Memory B cell (primary cell): Measurements from ENCODE around the gene ACKR1.

Experiments used
- ATAC-seq: fragments of 150-1000 bp; cut with Tn5 transposase; 2 replicates; pipeline ENCODE4 v1.10.0; 2021; ENCODE audit warnings: low read depth, mild to moderate bottlenecking, moderate library complexity
- DNase-seq, 2 donors: peaks; one replicate each; pipeline ENCODE4 v3.0.0; 2022; ENCODE audit warnings: low spot score in 2 of 2
- H3K27ac Mint-ChIP-seq: one replicate; pipeline ENCODE4 v1.8.0; 2022; ENCODE audit warnings: mild to moderate bottlenecking, moderate library complexity, mixed read lengths
- H3K27me3 Mint-ChIP-seq: one replicate; pipeline ENCODE4 v1.8.0; 2022; ENCODE audit warnings: mixed read lengths
- H3K36me3 Mint-ChIP-seq: one replicate; pipeline ENCODE4 v1.8.0; 2022; ENCODE audit warnings: mild to moderate bottlenecking, mixed read lengths
- H3K4me1 Mint-ChIP-seq: one replicate; pipeline ENCODE4 v1.8.0; 2022; ENCODE audit warnings: mixed read lengths
- H3K4me3 Mint-ChIP-seq: one replicate; pipeline ENCODE4 v1.8.0; 2022; ENCODE audit warnings: mild to moderate bottlenecking, moderate library complexity, mixed read lengths
- H3K9me3 Mint-ChIP-seq: one replicate; pipeline ENCODE4 v1.8.0; 2022; ENCODE audit warnings: mixed read lengths

ACKR1 gene

GRCh38 chr1:159177272-159177907 is 27.3 kb upstream of the ACKR1 start:
- no peak overlapping the region for H3K4me3 Mint-ChIP-seq
- H3K27ac Mint-ChIP-seq: no peak overlapping the region
- no peaks in the 10 kb centered on the region for H3K9me3 Mint-ChIP-seq
- H3K36me3 Mint-ChIP-seq: peaks cover 10% of the 10 kb centered on the region
- H3K4me1 Mint-ChIP-seq: peaks cover 8% of the 10 kb centered on the region
- peak; percentile 45 for ATAC-seq
- peaks cover 20% of the 10 kb centered on the region for H3K27me3 Mint-ChIP-seq
- peak in 1 of 2 donors; percentile 32 for DNase-seq

GRCh38 chr1:159179906-159180305 is 24.8 kb upstream of the ACKR1 start:
- DNase-seq (no peak), ATAC-seq (no peak)
- no peak overlapping the region for H3K27ac Mint-ChIP-seq
- peaks cover 8% of the 10 kb centered on the region for H3K36me3 Mint-ChIP-seq
- no peak overlapping the region for H3K4me3 Mint-ChIP-seq
- H3K27me3 Mint-ChIP-seq: peaks cover 9% of the 10 kb centered on the region
- no peaks in the 10 kb centered on the region for H3K9me3 Mint-ChIP-seq
- H3K4me1 Mint-ChIP-seq: peaks cover 3% of the 10 kb centered on the region

- H3K4me1 Mint-ChIP-seq: peaks cover 3% of the 10 kb centered on the region
- DNase-seq (no peak), ATAC-seq (no peak)
- peaks cover 6% of the 10 kb centered on the region for H3K36me3 Mint-ChIP-seq
- peaks cover 7% of the 10 kb centered on the region for H3K27me3 Mint-ChIP-seq
- no peak overlapping the region for H3K27ac Mint-ChIP-seq
- H3K9me3 Mint-ChIP-seq: no peaks in the 10 kb centered on the region
- no peak overlapping the region for H3K4me3 Mint-ChIP-seq
These were observed 24.2 kb upstream of the ACKR1 start for GRCh38 chr1:159180516-159180915.

GRCh38 chr1:159181328-159182024 is 23.2 kb upstream of the ACKR1 start:
- no peak for ATAC-seq
- H3K4me3 Mint-ChIP-seq: no peak overlapping the region
- peaks cover 11% of the 10 kb centered on the region for H3K4me1 Mint-ChIP-seq
- no peaks in the 10 kb centered on the region for H3K9me3 Mint-ChIP-seq
- no peak for DNase-seq
- no peak overlapping the region for H3K27ac Mint-ChIP-seq
- peaks cover 6% of the 10 kb centered on the region for H3K36me3 Mint-ChIP-seq
- H3K27me3 Mint-ChIP-seq: peaks cover 7% of the 10 kb centered on the region

GRCh38 chr1:159184201-159184600 is 20.5 kb upstream of the ACKR1 start:
- no peaks in the 10 kb centered on the region for H3K9me3 Mint-ChIP-seq
- ATAC-seq (no peak), DNase-seq (no peak)
- H3K27ac Mint-ChIP-seq: no peak overlapping the region
- peaks cover 4% of the 10 kb centered on the region for H3K36me3 Mint-ChIP-seq
- H3K27me3 Mint-ChIP-seq: peaks cover 7% of the 10 kb centered on the region
- H3K4me3 Mint-ChIP-seq: no peak overlapping the region
- H3K4me1 Mint-ChIP-seq: peaks cover 29% of the 10 kb centered on the region

GRCh38 chr1:159185121-159185520 is 19.6 kb upstream of the ACKR1 start:
- Mint-ChIP-seq H3K4me3 (no peak overlapping the region), H3K27me3 (peaks cover 6% of the 10 kb centered on the region)

GRCh38 chr1:159187033-159187432 is 17.6 kb upstream of the ACKR1 start:
- no peak overlapping the region for H3K4me3 Mint-ChIP-seq
- H3K4me1 Mint-ChIP-seq: peaks cover 32% of the 10 kb centered on the region
- H3K36me3 Mint-ChIP-seq: peaks cover 1% of the 10 kb centered on the region
- no peak for ATAC-seq
- H3K27ac Mint-ChIP-seq: no peak overlapping the region
- peaks cover 3% of the 10 kb centered on the region for H3K27me3 Mint-ChIP-seq
- H3K9me3 Mint-ChIP-seq: no peaks in the 10 kb centered on the region
- no peak for DNase-seq

More at GRCh38 chr1:159185121-159185520, 19.6 kb upstream of the ACKR1 start:
- ATAC-seq: no peak
- no peak for DNase-seq
- H3K9me3 Mint-ChIP-seq: no peaks in the 10 kb centered on the region
- peaks cover 4% of the 10 kb centered on the region for H3K36me3 Mint-ChIP-seq
- no peak overlapping the region for H3K27ac Mint-ChIP-seq
- peaks cover 32% of the 10 kb centered on the region for H3K4me1 Mint-ChIP-seq

- H3K36me3 Mint-ChIP-seq: no peaks in the 10 kb centered on the region
- H3K27ac Mint-ChIP-seq: peak overlapping the region; percentile 88
- H3K27me3 Mint-ChIP-seq: peaks cover 2% of the 10 kb centered on the region
- peak overlapping the region; percentile 94 for H3K4me3 Mint-ChIP-seq
- peaks cover 32% of the 10 kb centered on the region for H3K4me1 Mint-ChIP-seq
- ATAC-seq (peak; percentile 20), DNase-seq (no peak)
- no peaks in the 10 kb centered on the region for H3K9me3 Mint-ChIP-seq
These were observed 16.9 kb upstream of the ACKR1 start for GRCh38 chr1:159187647-159188374.

- peak; percentile 98 for ATAC-seq
These were observed 16.3 kb upstream of the ACKR1 start for GRCh38 chr1:159188375-159188788.

GRCh38 chr1:159190441-159190840 is 14.2 kb upstream of the ACKR1 start:
- H3K4me1 Mint-ChIP-seq: peaks cover 29% of the 10 kb centered on the region
- DNase-seq (no peak), ATAC-seq (no peak)
- H3K27me3 Mint-ChIP-seq: peaks cover 2% of the 10 kb centered on the region
- H3K4me3 Mint-ChIP-seq: no peak overlapping the region
- no peaks in the 10 kb centered on the region for H3K9me3 Mint-ChIP-seq
- H3K27ac Mint-ChIP-seq: no peak overlapping the region
- no peaks in the 10 kb centered on the region for H3K36me3 Mint-ChIP-seq

More at GRCh38 chr1:159188375-159188788, 16.3 kb upstream of the ACKR1 start:
- Mint-ChIP-seq H3K9me3 (no peaks in the 10 kb centered on the region), H3K4me1 (peaks cover 29% of the 10 kb centered on the region), H3K27me3 (peaks cover 2% of the 10 kb centered on the region), H3K27ac (peak overlapping the region; percentile 88), H3K36me3 (no peaks in the 10 kb centered on the region), H3K4me3 (peak overlapping the region; percentile 94)
- peak; percentile 61 to 66 for DNase-seq

GRCh38 chr1:159196543-159196942 is 8.1 kb upstream of the ACKR1 start:
- no peaks in the 10 kb centered on the region for H3K36me3 Mint-ChIP-seq
- peaks cover 4% of the 10 kb centered on the region for H3K4me1 Mint-ChIP-seq
- H3K4me3 Mint-ChIP-seq: no peak overlapping the region
- no peak overlapping the region for H3K27ac Mint-ChIP-seq
- no peaks in the 10 kb centered on the region for H3K9me3 Mint-ChIP-seq
- peaks cover 16% of the 10 kb centered on the region for H3K27me3 Mint-ChIP-seq
- DNase-seq: no peak
- ATAC-seq: no peak

- ATAC-seq: peak; percentile 89
- peak; percentile 57 to 59 for DNase-seq
- Mint-ChIP-seq H3K4me3 (no peak overlapping the region), H3K27ac (no peak overlapping the region), H3K4me1 (peaks cover 4% of the 10 kb centered on the region), H3K27me3 (peaks cover 24% of the 10 kb centered on the region), H3K36me3 (no peaks in the 10 kb centered on the region), H3K9me3 (no peaks in the 10 kb centered on the region)
These were observed 6.8 kb upstream of the ACKR1 start for GRCh38 chr1:159197561-159198557.

GRCh38 chr1:159199901-159200300 is 4.8 kb upstream of the ACKR1 start:
- H3K4me3 Mint-ChIP-seq: no peak overlapping the region
- H3K27me3 Mint-ChIP-seq: peaks cover 33% of the 10 kb centered on the region
- H3K4me1 Mint-ChIP-seq: peaks cover 4% of the 10 kb centered on the region
- H3K36me3 Mint-ChIP-seq: no peaks in the 10 kb centered on the region
- DNase-seq (no peak), ATAC-seq (no peak)
- no peaks in the 10 kb centered on the region for H3K9me3 Mint-ChIP-seq
- H3K27ac Mint-ChIP-seq: no peak overlapping the region
